K562 (cell line): Measurements from ENCODE around the gene NUPR1.

Experiments used
- ARID3A ChIP-seq: IDR thresholded peaks from 2 replicates; pipeline ENCODE4 v1.6.1; 2012; ENCODE audit warnings: low read depth, low read length, improper control_type of control experiment, borderline replicate concordance
- CBFB ChIP-seq: sonication (generic); formaldehyde crosslinking; IDR thresholded peaks from 2 replicates; pipeline ENCODE4 v1.4.0; 2020; ENCODE audit warnings: mild to moderate bottlenecking, missing genetic modification reagents
- EGR1 ChIP-seq: fragments of 450-650 bp; conservative IDR thresholded peaks from 2 replicates; pipeline ENCODE4 v1.6.1; 2017; ENCODE audit warnings: mild to moderate bottlenecking
- NR3C1 ChIP-seq: sonication (generic); formaldehyde crosslinking; IDR thresholded peaks from 2 replicates; pipeline ENCODE4 v1.8.1; 2022; ENCODE audit warnings: missing genetic modification reagents
- SIRT6 ChIP-seq: IDR thresholded peaks from one replicate; pipeline ENCODE4 v1.6.1; 2012; ENCODE audit warnings: low read depth, mild to moderate bottlenecking, control low read depth, inconsistent platforms, low read length, moderate library complexity
- SIX5 ChIP-seq, 2 experiments: IDR thresholded peaks; 2 replicates each; pipeline ENCODE4 v1.6.1; 2011; ENCODE audit warnings: low read length in 2 of 2, borderline replicate concordance in 1 of 2, low read depth in 1 of 2, mild to moderate bottlenecking in 1 of 2, moderate library complexity in 1 of 2; ENCODE audit not compliant: insufficient read depth in 1 of 2
- ZFP91 ChIP-seq: sonication (generic); formaldehyde crosslinking; IDR thresholded peaks from 2 replicates; pipeline ENCODE4 v1.8.0; 2022; ENCODE audit warnings: mild to moderate bottlenecking, missing genetic modification reagents
- TF ChIP-seq, protein P1 (sequence below), 3 experiments: IDR thresholded peaks in 2 of 3; conservative IDR thresholded peaks in 1 of 3; 2 replicates each; pipeline ENCODE4 v1.5.1; 2011 to 2012; ENCODE audit warnings: low read length in 3 of 3, mild to moderate bottlenecking in 3 of 3, control low read depth in 2 of 3, improper control_type of control experiment in 1 of 3, inconsistent platforms in 1 of 3, low read depth in 1 of 3, mixed read lengths in 1 of 3, moderate library complexity in 1 of 3; ENCODE audit not compliant: insufficient read depth in 2 of 3

DNA sequence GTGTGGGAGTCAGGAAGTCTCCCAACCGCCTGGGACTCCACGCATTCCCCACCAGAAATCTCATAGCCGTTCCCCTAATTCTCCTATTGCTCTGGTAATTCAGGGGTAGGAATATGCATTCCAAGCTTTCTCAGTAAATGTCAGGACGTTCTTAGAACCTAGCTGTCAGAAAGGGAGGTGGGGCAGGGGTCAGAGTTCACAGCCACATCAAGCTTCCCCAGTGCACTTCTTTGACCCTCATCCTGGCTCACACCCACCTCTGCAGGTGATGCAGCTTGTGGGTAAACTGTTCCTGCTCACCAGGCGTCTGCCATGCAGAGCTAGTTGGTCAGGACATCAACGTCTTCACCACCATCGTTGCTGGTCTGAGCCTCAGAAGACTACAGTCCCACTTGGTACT, 18.1 kb downstream of the NUPR1 start:
- TF ChIP-seq ARID3A (no peak), NR3C1 (no peak), SIRT6 (no peak), CBFB (no peak), ZFP91 (CRISPR knock-in tag) (no peak), EGR1 (no peak), SIX5 (IDR thresholded peaks at IDR 0.05; ENCODE audit: borderline replicate concordance in 1 of 2, insufficient read depth in 1 of 2, low read depth in 1 of 2, low read length in 2 of 2) (no peak)
- TF ChIP-seq, protein P1, sequence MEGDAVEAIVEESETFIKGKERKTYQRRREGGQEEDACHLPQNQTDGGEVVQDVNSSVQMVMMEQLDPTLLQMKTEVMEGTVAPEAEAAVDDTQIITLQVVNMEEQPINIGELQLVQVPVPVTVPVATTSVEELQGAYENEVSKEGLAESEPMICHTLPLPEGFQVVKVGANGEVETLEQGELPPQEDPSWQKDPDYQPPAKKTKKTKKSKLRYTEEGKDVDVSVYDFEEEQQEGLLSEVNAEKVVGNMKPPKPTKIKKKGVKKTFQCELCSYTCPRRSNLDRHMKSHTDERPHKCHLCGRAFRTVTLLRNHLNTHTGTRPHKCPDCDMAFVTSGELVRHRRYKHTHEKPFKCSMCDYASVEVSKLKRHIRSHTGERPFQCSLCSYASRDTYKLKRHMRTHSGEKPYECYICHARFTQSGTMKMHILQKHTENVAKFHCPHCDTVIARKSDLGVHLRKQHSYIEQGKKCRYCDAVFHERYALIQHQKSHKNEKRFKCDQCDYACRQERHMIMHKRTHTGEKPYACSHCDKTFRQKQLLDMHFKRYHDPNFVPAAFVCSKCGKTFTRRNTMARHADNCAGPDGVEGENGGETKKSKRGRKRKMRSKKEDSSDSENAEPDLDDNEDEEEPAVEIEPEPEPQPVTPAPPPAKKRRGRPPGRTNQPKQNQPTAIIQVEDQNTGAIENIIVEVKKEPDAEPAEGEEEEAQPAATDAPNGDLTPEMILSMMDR (IDR thresholded peaks at IDR 0.05 in 2 of 3, conservative IDR thresholded peaks at IDR 0.05 in 1 of 3; ENCODE audit: insufficient read depth in 2 of 3, low read depth in 1 of 3, low read length in 3 of 3) = no peak
